H1 (cell line): ENCODE results near the gene AHRR. TPM values are rescaled to one million over a fixed set of nuclear protein-coding genes. Genes with fewer than 3 reads are reported as not detected.

Experiments
- RXRA ChIP-seq: IDR thresholded peaks from 2 replicates; pipeline ENCODE4 v1.6.1; 2011; ENCODE audit warnings: low read depth, mild to moderate bottlenecking, low read length, moderate library complexity; ENCODE audit not compliant: insufficient read depth
- TBP ChIP-seq: IDR thresholded peaks from 2 replicates; pipeline ENCODE4 v1.6.1; 2011; ENCODE audit warnings: low read depth, low read length, improper control_type of control experiment
- polyA plus RNA-seq, 7 experiments: library from polyadenylated mRNA; depleted of rRNA in 3 of 7; stranded (reverse) in 5 of 7; unstranded in 2 of 7; fragments of >200 nt in 5 of 7; fragments of 200-250 nt in 2 of 7; gene quantifications; 1 replicate in 5 of 7; 2 replicates in 1 of 7; 4 replicates in 1 of 7; pipeline versions ENCODE4 v1.2.1 to v1.2.3, GENCODE V29; 2011 to 2013; ENCODE audit warnings: missing spikeins in 2 of 7, mixed read lengths in 2 of 7
- total RNA-seq: library from RNA; stranded (reverse); fragmentation: NEBNext Ultra II Directional; extraction: Animal tissue kit (Norgen Biotek cat#: 25700); gene quantifications from 2 replicates; pipeline ENCODE4 v1.2.1, GENCODE V29; 2021
- TF ChIP-seq, protein P1 (sequence below): IDR thresholded peaks from 2 replicates; pipeline ENCODE4 v1.6.1; 2011; ENCODE audit warnings: low read depth, mild to moderate bottlenecking, low read length; ENCODE audit not compliant: insufficient read depth

The AHRR gene
- total and polyA plus RNA-seq, 2 of the 8 experiments (the other 6 are each of a cell fraction or from before 2014, with no cell fraction given): 0.41 to 0.80 TPM

GRCh38 chr5:478369-478981 lies 157.0 kb downstream of the AHRR start (continued):
- TF ChIP-seq, protein P1, sequence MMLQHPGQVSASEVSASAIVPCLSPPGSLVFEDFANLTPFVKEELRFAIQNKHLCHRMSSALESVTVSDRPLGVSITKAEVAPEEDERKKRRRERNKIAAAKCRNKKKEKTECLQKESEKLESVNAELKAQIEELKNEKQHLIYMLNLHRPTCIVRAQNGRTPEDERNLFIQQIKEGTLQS: no peak
- TF ChIP-seq TBP (no peak), RXRA (no peak)
